PFSK-1 (cell line): ENCODE measurements around the gene NRXN3.

Experiments
- POLR2AphosphoS5 ChIP-seq: IDR thresholded peaks from 2 replicates; pipeline ENCODE4 v1.6.1; 2012; ENCODE audit warnings: low read depth, mild to moderate bottlenecking, control low read depth, low read length, moderate library complexity
- SIN3A ChIP-seq: IDR thresholded peaks from 2 replicates; pipeline ENCODE4 v1.6.1; 2012; ENCODE audit warnings: mild to moderate bottlenecking, low read length, moderate library complexity, borderline replicate concordance; ENCODE audit not compliant: insufficient read depth
- TAF1 ChIP-seq: IDR thresholded peaks from 2 replicates; pipeline ENCODE4 v1.6.1; 2012; ENCODE audit warnings: low read length, control low read depth, borderline replicate concordance; ENCODE audit not compliant: insufficient read depth

DNA sequence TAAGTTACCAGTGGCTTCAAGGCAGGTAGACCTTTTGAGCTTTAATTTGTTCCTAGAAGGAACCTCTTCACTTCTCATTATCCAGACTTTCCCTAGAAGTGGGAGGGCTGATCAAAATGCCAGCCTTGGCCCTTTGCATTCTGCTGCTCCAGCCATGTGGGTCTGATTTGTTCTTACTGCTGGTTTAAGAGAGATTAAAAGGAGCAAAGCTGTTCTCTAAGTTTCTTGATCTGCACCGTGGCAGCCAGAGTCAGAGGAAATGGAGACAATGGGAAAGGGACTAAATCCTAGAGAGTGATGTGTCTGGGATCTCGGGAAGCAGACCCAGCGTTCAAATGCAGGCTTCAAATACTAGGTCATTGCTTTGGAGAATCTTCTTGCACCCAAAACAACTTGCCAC is 1281.4 kb downstream of the NRXN3 start:
- TF ChIP-seq POLR2AphosphoS5 (no peak), SIN3A (no peak), TAF1 (no peak)
